ENCODE data around the gene DCC. TPM values are rescaled to one million over a fixed set of nuclear protein-coding genes. Genes with fewer than 3 reads are reported as not detected.

Gene DCC
- polyA plus RNA-seq, 1 donor = 8.7 TPM

GRCh38 chr18:53224128-53224778, 884.3 kb downstream of the DCC start:
- no peak for DNase-seq

GRCh38 chr18:53225567-53226325, 885.7 kb downstream of the DCC start:
- no peak for DNase-seq

DNA sequence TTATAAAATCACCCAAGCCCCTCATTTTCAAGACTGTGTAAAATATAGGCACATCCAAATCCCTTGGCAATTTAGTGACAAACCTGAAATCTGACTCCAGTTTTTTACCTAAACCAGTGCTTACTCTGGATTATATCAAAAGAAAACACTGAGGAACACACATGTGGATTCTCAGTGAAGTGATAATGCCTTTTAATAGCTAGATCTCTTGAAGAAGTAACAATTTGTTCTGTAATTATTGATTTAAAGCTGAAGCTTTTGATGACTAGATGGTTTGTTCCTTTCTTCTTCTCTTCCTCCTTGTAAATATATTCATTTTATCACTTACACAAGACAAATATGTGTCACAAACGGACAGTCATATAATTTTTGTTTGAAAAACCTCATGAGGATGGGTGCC, 894.6 kb downstream of the DCC start:
- no peak for DNase-seq

DNA sequence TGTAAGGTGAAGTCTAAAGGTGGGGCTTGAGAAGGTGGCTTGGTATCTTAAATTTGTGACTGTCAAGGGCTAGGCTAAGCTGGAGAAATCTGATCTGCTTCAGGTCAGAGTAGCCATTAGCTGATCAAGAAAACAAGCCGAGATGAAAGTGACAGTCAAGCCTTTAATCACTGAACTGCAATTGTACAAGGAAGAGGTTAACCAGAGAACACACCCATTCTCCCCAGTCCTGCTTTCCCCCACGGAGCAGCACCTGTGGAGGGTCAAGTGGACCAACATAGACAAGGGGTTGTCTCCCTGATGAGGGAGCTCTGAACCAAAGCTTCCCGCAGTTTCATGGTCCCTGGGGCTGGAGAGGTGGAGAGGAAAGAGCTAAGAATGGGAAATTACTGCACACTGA, 901.2 kb downstream of the DCC start:
- peak; percentile 49 for DNase-seq

- peak; percentile 45 for DNase-seq
Measured at GRCh38 chr18:53253789-53254188, 913.8 kb downstream of the DCC start.

- no peak for DNase-seq
Measured at GRCh38 chr18:53254265-53254664, 914.3 kb downstream of the DCC start.

- no peak for DNase-seq
Measured at GRCh38 chr18:53261241-53261640, 921.2 kb downstream of the DCC start.

DNA sequence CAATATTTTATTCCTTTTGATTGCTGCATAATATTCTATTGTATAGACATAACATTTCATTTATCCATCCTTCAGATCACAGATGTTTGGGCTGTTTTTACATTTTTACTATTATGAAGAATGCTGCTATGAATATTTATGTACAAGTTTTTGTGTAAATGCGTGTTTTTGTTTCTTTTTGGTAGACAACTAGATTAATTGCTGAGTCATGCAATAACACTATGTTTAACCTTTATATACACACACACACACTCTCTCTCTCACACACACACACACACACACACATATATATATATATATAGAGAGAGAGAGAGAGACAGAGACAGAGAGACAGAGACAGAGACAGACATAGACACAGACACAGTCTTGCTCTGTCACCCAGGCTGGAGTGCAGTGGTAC, 926.9 kb downstream of the DCC start:
- no peak for DNase-seq

DNA sequence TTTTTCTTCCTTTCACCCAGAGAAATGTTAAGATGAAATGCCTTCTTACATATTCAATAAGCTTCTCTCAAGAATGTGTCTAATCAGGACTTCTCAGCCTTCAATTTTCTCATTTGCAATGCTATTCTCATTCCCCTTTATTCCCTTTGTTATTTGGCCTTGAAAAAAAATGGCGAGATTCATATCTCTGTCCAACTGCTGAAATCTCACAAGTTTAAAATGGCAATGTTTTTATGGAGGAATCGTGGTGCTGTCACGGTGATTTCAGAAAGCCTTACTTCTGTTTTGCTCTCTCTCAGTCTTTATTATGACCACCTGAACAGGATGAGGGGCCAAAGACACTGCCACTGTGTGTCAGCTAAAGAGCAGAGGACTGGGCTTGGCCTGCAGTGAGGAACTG, 928.5 kb downstream of the DCC start:
- peak; percentile 7 for DNase-seq

DNA sequence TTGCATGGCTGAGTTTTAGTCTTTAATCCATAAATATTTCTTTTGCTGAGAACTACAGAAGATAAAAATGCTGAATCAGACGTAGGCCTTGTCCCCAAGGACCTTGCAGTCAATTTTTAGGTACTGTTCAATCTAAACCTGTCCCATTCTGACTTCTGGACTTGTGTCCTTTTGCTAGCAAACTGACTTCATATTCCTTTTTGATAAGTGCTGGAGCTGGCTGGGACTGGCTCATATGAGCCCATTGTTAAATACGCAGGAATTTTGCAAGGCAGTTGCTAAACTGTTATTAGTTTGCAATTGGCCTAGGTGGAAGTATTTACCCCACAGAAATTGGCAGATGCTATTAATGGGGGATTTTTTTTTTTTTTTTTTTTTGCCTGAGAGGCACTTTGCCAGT, 941.4 kb downstream of the DCC start:
- no peak for DNase-seq

GRCh38 chr18:53283708-53284107, 943.7 kb downstream of the DCC start:
- DNase-seq = no peak

GRCh38 chr18:53305461-53305860, 965.5 kb downstream of the DCC start:
- DNase-seq = peak; percentile 54

- DNase-seq = no peak
Measured at GRCh38 chr18:53319628-53320027, 979.6 kb downstream of the DCC start.

- DNase-seq = no peak
Measured at GRCh38 chr18:53322163-53322562, 982.2 kb downstream of the DCC start.

- no peak for DNase-seq
Measured at GRCh38 chr18:53324353-53324752, 984.4 kb downstream of the DCC start.

DNA sequence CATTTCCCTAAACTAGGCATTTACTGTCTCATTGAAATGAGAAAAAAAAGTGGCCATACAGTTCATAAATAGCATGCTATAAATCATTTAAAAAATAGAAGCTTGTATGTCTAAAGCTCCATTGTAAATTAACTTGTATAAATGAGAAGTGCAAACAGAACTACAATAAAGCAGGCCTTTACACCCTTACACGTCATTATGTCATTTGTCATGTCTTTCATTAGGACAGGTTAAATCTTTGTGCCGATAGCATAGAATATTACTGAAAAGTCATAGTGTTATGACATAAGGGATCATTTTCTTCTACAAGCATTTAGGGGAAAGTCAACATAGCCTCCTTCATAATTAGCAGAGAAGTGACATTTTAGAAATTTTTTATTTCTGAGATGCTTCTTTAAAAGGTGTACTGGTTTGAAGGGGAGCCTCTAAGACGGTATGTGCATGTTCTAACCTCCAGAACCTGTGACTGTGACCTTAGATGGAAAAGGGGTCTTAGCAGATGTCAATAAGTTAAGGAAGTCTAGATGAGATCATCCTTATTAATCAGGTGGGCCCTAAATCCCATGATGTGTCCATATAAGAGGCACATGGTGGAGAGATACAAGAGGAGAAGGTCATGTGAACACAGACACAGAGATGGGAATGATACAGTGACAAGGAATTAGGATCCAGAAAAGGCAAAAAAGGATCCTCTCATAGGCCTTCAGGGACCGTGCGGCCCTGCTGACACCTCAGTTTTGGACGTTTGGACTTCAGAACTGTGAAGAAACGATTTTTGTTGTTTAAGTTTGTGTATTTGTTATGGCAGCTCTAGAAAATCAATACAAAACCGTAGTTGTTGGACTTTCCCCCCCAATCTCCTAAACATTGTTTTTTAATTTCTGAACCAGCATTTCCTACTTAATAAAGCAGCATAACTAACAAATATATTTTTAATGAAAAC, 1020.8 kb downstream of the DCC start:
- no peak for DNase-seq

DNA sequence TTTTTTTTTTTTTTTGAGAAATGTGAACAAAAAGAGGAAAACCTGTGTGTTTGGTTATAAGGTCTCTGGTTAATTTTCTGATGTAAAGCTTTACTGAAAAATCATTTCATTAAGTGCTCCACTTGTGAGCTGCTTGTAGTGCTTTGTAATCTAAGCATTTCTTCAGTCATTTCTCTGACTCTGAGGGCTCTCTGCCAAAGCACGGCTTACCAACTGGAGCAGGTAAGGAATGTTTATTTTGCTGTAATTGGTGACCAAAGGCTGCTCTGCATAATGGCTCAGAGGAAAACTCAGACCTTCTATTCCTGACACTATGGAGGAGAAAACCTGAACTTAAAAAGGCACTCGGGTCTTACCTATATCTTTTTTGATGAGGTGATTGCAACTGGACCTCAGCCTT, 1035.6 kb downstream of the DCC start:
- peak; percentile 18 for DNase-seq

DNA sequence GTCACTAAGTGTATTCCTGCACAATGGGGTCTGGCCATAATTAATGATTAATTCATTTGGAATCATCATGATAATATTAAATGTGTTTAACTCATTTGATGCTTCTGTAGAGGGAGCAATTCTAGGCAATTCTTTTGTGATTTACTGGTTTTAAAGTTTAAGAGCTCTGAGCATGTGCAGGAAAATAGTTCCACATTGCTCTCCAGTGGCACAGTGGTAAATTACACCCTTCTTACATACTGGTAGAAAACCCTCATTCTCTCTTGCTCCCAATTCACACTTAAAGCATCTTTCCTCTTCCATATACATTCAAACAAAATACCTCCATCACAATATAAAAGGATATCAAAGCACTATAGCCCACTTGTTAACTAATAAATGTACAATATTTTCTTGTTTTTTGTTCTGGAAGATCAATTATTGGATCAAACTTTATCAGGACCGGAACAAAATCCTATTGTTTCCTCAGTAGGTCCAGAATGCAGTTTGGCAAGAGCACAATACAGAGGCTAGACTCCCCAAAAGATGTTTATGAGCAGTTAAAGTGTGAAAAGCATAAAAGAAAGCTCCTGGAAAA, 1040.2 kb downstream of the DCC start:
- DNase-seq = peak; percentile 69

DNA sequence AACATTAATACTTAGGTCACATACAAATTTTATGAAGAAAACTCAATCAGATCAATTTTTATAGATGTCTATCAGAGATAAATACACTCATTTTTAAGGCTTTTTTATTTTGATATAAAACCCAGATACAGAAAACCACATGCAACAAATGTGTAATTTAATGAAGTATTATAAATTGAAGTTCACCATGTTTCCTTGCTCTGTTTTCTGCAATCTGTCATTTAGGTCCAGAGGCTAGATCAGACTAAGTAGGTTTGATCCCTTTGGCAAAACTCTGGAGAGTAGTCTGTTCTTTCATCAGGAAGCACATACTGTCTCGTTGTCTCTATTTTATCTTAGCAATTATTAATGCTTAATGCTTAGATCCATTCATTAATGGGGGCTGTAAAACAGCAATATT, 1042.9 kb downstream of the DCC start:
- no peak for DNase-seq

DNA sequence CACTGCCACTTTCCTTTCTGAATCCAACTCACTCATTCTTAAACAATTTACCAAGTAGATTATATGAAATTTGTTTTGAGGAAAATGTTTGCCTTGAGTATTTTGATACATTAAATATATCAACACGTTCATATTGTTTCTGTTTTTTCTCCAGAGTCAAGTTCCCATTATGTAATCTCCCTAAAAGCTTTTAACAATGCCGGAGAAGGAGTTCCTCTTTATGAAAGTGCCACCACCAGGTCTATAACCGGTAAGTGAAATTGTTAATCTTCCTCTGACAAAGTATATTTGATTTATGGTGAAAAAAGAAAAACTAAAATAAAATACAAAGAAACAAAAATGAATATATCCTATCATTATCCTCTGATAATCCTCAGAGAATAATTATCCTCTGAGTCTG, 1045.9 kb downstream of the DCC start:
- DNase-seq = no peak

DNA sequence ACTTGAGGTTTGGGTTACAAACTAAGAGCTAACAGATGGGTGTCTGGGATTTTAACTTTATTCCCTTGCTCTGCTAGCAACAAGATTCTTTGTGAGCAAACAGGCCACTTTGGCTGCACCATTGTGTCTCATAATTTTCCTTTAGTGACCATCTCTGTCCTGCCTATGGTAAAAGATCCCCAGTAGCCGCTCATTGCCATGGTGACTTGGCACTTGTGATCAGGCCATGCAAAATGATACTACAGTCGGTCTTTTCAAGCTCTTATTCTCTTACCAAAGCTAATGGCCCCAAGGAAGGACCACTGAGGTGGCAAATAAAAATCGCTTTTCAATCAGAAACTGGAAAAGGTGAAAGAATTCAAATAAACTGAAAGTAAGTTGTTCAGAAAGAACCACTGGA, 1047.6 kb downstream of the DCC start:
- no peak for DNase-seq

DNA sequence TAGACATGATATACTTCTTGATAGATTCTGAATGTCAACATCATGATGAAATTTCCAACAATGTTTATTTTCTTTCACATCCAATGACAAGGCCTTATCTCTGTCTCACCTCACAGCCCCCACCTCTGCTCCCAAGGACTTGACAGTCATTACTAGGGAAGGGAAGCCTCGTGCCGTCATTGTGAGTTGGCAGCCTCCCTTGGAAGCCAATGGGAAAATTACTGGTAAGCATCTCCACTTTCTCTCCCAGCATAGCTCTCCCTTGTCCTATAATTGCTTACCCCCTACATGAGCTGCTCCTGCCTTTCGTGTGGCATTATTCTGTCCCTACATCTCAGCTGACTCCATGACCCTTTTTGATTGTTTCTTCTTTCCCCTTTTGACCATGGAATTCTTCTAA, 1062.7 kb downstream of the DCC start:
- DNase-seq = no peak

DNA sequence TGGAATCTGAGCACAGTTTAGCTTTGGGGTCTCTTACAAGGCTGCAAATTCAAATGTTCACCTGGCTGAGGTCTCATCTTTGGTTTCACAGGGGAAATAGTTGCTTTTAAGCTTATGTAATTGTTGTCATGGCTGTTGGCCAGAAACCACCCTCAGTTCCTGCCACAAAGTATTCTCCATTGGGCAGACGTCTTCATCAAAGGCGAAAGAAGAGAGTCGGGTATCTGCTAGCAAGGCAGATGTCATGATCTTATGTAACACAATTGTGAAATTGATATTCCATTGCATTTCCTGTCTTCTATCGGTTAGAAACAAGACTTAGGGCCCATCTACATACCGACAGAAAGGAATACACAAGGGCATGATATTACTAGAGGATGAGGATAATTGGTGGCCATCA, 1068.3 kb downstream of the DCC start:
- no peak for DNase-seq

Measured in left kidney (tissue), 2 donors.